ENCODE data around the gene PCDHB16.

Gene PCDHB16

GRCh38 chr5:141234109-141234667 is 52.0 kb downstream of the PCDHB16 start:
- no peak for DNase-seq
